Mesodermal cell (in vitro differentiated cells): ENCODE results near the gene STEAP3.

Experiments
- H3K27ac ChIP-seq: 2 replicates; pipeline ENCODE4 v1.7.0; 2013; ENCODE audit warnings: mild to moderate bottlenecking, low read depth, low read length, moderate library complexity; ENCODE audit not compliant: severe bottlenecking
- H3K36me3 ChIP-seq: 2 replicates; pipeline ENCODE4 v1.7.1; 2013; ENCODE audit warnings: mild to moderate bottlenecking, low read length, moderate library complexity; ENCODE audit not compliant: control insufficient read depth, insufficient read depth
- H3K4me1 ChIP-seq: one replicate; pipeline ENCODE4 v1.7.1; 2013; ENCODE audit warnings: mild to moderate bottlenecking, low read length; ENCODE audit not compliant: insufficient read depth, control insufficient read depth, poor library complexity, severe bottlenecking
- H3K4me3 ChIP-seq: 2 replicates; pipeline ENCODE4 v1.7.0; 2013; ENCODE audit warnings: low read length, control low read depth, mild to moderate bottlenecking; ENCODE audit not compliant: insufficient read depth, poor library complexity, severe bottlenecking; ENCODE audit errors: extremely low read depth
- H3K9me3 ChIP-seq: 2 replicates; pipeline ENCODE4 v1.7.1; 2013; ENCODE audit warnings: mild to moderate bottlenecking, low read length, moderate library complexity; ENCODE audit not compliant: control insufficient read depth
- WGBS, 2 experiments: methylation state at CpG; one replicate each; pipeline ENCODE4 v1.1.5; 2013; ENCODE audit warnings: missing lambda C conversion rate in 2 of 2; ENCODE audit not compliant: insufficient coverage in 2 of 2; 5-methylcytosine and 5-hydroxymethylcytosine counted together

The STEAP3 gene

DNA sequence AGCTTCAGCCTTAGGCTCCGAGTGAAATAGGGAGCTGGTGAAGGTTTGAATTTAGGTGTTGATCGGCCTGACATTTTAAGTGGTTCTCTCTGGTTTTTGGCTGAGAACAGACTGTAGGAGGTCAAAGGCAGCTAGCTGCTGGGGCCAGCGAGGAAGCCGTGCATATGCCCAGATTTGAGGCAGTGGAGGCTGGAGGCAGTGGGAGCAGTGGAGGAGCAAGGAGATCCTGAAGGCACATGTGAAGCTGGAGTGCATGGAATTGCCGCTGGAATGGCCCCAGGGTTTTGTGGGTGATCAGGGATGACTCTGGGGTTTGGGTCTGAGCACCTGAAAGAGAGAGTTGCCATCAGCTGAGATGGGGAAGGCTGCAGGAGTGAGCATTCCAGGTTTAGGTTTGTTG is 25.1 kb downstream of the STEAP3 start:
- H3K4me1 ChIP-seq: peaks cover 24% of the 10 kb centered on the region
- H3K9me3 ChIP-seq: no peaks in the 10 kb centered on the region
- H3K4me3 ChIP-seq: no peak overlapping the region
- H3K36me3 ChIP-seq: peaks cover 17% of the 10 kb centered on the region
- no peak overlapping the region for H3K27ac ChIP-seq
- 90 to 95% methylated on average over 4 to 5 of the region's 5 CpGs for WGBS, 2 experiments

DNA sequence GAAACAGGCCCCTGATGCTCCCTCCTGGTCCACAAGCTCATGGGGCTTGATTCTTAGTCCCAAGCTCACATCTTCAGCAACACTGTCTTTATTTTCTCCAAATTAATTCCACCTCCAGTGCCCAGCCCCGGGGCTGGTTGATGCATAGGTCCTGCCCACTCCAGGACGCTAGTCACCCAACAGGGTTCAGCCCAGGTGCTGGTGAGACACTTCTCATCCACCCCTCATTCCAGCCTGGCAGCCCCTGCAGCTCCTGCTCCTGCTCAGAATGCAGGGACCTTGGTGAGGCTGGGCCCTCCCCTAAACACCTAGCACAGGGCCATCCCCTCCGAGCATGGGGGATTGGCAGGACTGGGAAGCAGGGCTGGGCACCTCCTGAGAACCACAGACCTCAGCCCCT is 25.7 kb downstream of the STEAP3 start:
- Histone ChIP-seq H3K4me3 (no peak overlapping the region), H3K9me3 (no peaks in the 10 kb centered on the region), H3K27ac (no peak overlapping the region), H3K36me3 (peaks cover 17% of the 10 kb centered on the region), H3K4me1 (peaks cover 27% of the 10 kb centered on the region)
- 75 to 88% methylated on average over 1 to 3 of the region's 3 CpGs for WGBS, 2 experiments

- Histone ChIP-seq H3K36me3 (peaks cover 22% of the 10 kb centered on the region), H3K27ac (no peak overlapping the region)
- 83% methylated on average over 8 of the region's 12 CpGs for WGBS, 2 experiments
Measured at GRCh38 chr2:119249855-119250717, 26.5 kb downstream of the STEAP3 start.

DNA sequence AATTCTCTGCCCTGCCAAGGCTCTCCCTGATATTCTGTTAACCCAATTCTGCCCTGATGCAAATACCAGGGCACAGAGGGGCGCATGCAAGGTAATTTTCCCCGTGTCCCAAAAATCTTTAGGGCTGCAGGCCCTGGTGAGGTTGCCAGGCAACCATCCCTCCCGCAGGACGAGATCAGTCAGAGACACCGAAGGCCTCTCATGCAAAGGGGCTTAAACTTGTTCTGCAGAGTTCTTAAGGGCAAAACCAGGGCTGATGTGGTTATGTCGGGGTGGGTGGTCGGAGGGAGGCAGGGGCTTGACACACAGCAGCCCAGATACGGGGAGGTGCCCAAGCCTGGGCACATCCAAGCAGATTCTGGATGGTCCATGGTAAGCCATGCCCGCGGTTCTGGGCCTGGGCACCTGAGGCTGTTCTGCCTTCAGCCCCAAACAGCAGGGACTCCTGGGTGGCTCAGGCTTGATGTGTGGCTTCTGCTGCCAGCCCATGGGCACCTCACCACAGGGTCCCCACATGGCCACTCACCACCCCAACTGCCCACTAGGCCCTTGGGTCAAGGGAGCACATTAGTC is 27.2 kb downstream of the STEAP3 start:
- Histone ChIP-seq H3K27ac (no peak overlapping the region), H3K4me1 (peaks cover 40% of the 10 kb centered on the region), H3K4me3 (no peak overlapping the region), H3K36me3 (peaks cover 20% of the 10 kb centered on the region), H3K9me3 (no peaks in the 10 kb centered on the region)
- 78 to 92% methylated on average over 7 to 10 of the region's 10 CpGs for WGBS, 2 experiments

More at GRCh38 chr2:119249855-119250717, 26.5 kb downstream of the STEAP3 start:
- H3K4me3 ChIP-seq: no peak overlapping the region
- H3K4me1 ChIP-seq: peaks cover 33% of the 10 kb centered on the region
- H3K9me3 ChIP-seq: no peaks in the 10 kb centered on the region

DNA sequence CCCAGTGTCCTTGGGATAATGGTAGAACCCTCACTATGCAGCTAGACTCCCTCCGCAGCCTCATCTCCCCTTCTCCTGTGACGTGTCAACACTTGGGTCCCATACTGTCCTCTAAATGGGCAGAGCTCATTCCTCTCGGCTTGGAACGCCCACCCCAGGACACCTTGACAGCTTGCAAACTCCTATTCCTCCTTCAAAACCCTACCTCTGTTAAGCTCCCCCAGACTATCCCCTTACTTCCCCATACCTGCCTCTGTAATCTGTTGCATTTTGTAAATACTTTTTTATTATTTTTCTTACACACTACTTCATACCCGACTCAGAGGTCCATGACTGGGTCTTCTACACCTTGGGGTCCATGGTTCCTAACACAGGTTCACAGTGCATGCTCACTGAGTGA is 28.0 kb downstream of the STEAP3 start:
- peaks cover 18% of the 10 kb centered on the region for H3K36me3 ChIP-seq
- WGBS, 2 experiments: 94 to 95% methylated on average over 5 of the region's 5 CpGs

GRCh38 chr2:119252186-119253113 is 28.8 kb downstream of the STEAP3 start:
- H3K9me3 ChIP-seq: no peaks in the 10 kb centered on the region
- H3K4me3 ChIP-seq: no peak overlapping the region
- H3K36me3 ChIP-seq: peaks cover 18% of the 10 kb centered on the region
- H3K27ac ChIP-seq: peak overlapping the region; percentile 70
- 74 to 78% methylated on average over 6 to 11 of the region's 12 CpGs for WGBS, 2 experiments
- peaks cover 56% of the 10 kb centered on the region for H3K4me1 ChIP-seq

More for the DNA sequence above, 28.0 kb downstream of the STEAP3 start:
- H3K9me3 ChIP-seq: no peaks in the 10 kb centered on the region
- H3K4me1 ChIP-seq: peaks cover 48% of the 10 kb centered on the region
- no peak overlapping the region for H3K27ac ChIP-seq
- no peak overlapping the region for H3K4me3 ChIP-seq

DNA sequence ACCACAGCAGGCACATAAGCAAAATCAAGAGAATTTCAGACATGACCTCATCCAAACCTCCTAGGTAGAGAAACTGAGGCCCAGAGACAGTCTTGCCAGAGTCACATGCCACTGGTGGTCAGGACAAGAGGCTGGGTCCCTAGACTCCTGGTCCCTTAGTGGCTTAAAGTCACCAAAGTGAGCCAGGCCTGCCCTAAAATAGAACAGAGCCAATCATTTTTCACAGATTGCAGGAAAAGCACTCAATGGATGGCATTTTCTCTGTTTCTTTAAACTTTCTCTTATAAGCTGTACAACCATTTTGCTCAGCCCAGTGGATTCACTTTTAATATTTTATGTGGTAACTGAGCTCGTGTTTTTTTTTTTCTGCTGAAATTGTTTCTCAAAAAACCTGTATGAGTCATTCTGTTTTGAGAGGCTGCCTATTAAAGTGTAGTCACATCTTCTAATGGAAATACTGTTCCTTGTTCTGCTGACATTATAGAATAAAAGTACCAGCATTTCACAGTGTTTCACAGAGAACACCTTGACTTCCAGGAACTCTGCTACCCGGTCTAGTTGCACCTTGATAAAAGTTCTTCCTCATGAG is 29.6 kb downstream of the STEAP3 start:
- Histone ChIP-seq H3K36me3 (peaks cover 18% of the 10 kb centered on the region), H3K27ac (peak overlapping the region; percentile 70), H3K4me3 (no peak overlapping the region), H3K9me3 (no peaks in the 10 kb centered on the region), H3K4me1 (peaks cover 60% of the 10 kb centered on the region)
- WGBS, 2 experiments: 100% methylated on average over 1 of the region's 2 CpGs; no CpG with 5 or more reads in 1 of the 2 experiments

DNA sequence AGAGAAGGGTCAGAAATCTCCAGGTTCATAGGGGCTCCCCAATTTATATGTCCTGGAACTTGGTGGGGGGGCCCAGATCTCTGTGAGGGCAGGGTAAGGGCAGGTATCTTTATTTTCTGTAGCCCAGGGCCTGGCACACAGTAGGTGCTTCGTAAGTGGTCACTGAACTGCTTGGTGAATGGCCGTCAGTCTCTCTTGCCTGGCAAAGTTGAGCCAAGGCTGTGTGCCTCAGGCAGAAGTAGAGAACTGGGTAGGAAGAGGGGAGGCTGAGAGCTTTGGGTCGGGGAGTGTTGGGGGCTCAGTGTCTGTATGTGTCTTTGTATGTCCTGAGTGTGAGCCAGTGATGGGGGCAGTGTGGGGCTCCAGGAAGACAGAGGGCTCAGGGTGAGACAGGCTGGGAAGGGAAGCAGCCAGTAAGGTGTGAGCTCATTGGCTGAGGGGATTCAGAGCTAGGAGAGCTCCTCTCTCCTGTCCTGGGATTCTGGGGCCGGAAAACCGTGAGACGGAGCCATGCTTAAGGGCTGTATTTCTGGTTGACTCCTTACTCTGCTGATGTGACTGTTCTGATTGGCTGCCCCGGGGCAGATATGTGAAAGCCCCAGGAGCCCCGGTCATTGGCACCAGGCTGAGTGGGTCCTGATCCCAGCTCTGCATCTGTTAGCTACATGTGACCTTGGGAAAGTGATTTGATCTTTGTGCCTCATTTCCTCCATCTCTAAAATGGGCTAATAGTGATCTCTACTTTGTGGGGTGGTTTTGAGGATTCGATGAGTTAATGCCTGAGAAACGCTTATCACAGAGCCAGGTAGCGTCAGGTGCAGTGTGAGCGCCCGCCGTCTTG is 30.3 kb downstream of the STEAP3 start:
- Histone ChIP-seq H3K4me1 (peaks cover 58% of the 10 kb centered on the region), H3K9me3 (no peaks in the 10 kb centered on the region), H3K4me3 (no peak overlapping the region), H3K36me3 (peaks cover 17% of the 10 kb centered on the region), H3K27ac (no peak overlapping the region)
- WGBS, 2 experiments: 89 to 93% methylated on average over 12 to 14 of the region's 14 CpGs

- H3K9me3 ChIP-seq: no peaks in the 10 kb centered on the region
- WGBS, 2 experiments: 91 to 94% methylated on average over 7 to 10 of the region's 10 CpGs
- H3K4me1 ChIP-seq: peaks cover 58% of the 10 kb centered on the region
- H3K27ac ChIP-seq: no peak overlapping the region
- peaks cover 10% of the 10 kb centered on the region for H3K36me3 ChIP-seq
- no peak overlapping the region for H3K4me3 ChIP-seq
Measured at GRCh38 chr2:119254601-119255080, 31.0 kb downstream of the STEAP3 start.
